GM18517 (cell line): ENCODE results near the gene MAFF.

Experiments
- ATAC-seq: cut with Tn5 transposase; IDR thresholded peaks from one replicate; pipeline ENCODE4 v1.9.1; 2021; ENCODE audit warnings: mild to moderate bottlenecking, moderate library complexity; ENCODE audit not compliant: unreplicated experiment

Gene MAFF

DNA sequence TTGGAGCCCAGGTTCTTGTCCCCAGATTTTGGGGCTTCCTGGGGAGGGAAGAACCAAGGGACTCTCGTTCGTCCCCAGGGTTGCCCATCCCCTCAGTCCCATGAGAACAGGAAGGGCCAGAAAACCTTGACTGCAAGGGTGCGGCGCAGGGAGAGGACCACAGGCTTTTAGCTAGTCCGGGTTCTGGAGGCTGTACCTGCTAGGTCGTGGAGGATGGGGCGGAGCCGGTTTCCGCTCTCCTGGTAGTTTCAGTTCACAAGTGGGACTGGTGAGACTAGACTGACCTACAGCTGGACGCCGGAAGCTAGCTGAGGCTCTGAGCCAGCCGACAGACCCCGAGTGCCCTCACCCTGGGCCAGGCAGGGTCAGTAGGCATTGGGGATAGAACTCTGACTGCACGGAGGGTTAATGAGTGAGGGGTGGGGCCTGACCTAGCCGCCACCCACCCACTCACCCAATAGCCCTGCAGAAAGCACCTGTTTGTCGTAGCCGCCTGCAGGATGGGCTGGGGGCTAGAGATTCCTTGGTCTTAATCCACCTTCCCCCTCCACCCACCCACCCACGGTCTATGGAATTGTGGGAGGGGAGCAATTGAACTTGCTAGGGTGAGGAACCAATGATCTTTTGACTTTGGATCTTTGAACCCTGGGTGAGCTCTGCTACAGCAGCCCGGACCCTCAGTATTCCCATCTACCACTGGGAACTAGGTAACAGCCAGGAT lies 1.5 kb downstream of the MAFF start:
- ATAC-seq, result no peak

DNA sequence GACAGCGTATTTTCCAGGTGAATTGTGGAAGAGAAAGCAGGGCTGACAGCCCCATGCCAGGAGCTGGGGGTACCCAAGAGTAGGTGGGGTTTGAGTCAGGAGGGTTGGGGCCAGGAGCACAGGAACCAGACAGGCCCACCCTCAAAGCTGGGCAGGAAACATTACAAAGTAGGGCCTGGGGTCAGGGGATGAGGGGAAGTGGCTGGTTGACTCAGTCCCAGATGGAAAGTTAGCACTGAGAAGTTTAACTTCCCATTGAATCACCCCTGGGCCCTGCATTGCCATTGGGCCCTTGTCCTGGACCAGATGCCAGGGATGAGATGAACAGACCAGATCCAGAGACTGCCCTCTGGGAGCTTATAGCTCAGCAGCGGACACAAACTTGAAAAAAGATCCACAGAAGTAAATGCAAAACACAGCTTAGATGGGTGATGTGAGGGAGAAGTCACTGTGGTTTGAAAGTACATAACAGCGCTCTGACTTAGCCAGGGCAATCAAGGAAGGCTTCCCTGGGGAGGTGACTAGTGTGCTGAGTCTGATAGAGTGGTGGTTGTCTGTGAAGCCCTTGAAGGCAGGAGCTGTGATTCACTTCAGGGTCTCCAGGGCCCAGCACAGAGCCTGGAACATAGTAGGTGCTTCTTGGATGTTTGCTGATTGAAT lies 2.2 kb downstream of the MAFF start:
- ATAC-seq, result no peak

DNA sequence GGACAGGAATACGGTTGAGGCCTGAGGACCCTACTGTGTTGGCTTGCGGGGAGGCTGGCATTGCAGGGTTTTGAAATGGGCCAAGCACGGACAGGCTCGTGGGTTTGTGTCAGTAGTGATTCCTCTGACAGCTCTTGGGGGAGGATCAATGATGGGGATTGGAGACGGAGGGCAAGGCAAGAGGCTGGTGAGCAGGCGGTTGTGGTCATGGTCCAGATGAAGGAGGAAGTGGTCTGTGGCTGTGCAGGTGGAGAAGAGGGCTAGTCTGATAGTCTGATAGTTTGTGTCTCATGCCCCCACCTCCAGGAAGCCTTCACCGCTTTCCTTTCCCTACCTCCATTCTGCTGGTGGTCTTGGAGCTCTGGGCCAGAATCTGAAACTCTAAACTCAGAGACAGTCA lies 3.0 kb downstream of the MAFF start:
- ATAC-seq, result no peak

DNA sequence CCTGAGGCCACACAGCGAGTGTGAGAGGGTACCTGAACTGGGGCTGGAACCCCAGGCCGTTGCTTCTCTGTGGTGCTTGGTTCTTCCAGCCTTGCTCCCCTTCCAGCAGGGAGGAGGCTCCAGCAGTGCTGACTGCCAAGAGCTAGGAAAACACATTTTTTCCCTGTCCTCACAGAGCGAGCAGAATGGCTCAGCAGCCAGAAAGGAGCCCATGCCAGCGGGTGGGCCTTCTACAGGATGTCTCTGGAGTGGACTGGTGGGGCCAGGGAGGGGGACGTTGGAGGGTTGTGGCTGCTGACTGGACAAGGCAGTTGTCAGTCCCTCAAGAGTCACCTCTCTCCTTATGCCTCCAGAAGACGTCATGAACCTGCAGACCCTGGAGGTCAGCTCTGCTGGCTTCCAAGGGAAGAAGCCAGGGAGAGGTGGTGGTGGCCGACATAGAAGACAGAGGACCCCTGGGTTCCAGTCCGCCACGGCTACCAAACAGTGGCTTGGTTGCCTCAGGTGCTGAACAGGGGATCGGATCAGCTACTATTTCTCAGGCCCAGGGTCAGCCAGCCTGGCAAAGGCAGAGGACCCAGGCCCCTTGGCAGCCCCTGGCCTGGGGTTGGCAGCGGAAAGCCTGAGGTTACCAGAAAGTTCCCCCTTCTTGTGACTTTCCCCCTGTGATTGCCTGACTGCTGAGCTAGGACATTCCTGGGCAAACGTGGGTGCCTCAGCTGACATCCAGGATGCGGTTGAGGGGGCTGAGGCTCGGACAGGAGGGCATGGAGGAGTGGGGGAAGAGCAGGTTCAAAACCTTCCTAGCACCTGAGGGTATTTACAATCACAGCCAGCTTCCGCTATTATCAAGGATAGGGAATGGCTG lies 3.7 kb downstream of the MAFF start:
- no peak for ATAC-seq

DNA sequence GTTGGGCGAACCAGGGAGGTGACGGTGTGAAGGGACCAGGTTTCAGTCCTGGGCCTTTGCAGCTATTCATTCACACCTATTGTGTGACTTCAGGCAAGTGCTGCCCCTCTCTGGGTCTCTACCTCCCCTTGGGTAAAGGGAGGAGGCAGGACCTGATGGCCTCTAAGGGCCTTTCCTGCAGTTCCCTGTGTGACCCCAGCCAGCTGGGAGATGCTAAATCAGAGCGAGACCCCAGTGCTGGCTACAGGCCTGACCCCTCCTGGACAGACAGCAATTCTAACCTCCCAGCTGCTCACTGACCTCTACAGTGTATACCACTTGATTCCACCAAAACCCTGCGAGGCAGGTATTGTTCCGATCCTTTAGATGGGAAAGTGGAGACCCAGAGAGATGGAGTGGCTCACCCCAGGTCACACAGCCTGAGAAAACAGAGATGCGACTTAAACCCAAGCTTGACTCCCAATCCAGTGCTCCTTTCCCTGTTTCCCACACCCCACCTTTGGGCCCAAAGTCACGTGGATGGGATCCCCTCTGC lies 6.2 kb downstream of the MAFF start:
- ATAC-seq, result no peak

DNA sequence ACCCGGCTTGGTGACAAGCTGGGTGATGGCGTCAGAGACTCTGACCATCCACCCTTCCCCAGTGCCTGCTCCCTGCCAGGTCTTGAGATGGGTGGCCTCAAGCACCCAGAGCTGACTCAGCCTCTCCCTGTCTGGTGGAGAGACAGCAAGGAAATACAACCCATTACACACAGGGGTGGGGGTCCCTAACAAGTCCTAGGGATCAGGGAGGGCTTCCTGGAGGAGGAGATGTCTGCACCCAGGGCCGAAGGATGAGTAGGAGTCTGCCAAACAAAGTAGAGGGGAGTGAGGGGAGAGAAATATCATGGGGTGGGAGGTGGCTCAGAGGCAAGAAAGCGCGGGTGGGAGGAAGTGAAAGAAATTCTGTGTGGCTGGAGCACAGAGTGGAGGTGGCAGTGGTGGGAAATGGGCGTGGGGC lies 6.8 kb downstream of the MAFF start:
- no peak for ATAC-seq

DNA sequence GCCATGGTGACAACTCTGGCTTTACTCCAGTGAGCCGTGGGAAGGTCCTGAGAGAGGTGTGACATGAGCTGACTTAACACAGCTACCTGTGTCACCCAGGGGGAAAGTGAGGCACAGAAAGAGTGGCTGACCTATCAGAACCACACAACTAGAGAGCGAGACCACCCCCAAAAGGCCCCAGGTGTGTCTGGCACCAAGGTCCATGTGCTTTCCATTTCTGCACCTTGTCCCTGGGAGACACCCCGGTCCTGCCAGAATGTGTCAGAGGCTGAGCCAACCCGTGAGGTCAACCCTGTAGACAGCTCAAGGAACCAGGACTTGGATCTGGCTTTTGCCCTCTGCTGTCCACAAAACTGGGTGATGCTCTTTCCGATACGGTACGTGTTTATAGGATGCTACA lies 9.8 kb downstream of the MAFF start:
- no peak for ATAC-seq

DNA sequence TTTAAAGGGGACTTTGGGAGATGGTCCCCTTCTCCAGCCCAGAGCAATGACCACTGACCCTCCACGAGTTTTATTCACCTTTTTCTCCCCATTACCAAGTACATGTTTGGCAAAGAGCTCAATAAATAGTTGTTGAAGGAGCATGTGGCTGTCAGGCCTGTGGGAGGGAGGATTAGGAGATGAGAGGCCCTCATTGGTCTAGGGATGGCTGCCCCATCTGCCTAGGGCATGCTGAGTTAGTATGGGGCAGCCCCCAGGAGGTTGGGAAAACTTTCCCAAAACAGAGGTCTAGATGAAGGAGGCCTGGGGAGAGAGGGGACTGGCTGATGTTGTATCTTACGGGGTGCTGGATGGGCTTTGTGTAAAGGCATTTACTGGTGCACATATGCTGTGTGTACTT lies 10.6 kb downstream of the MAFF start:
- ATAC-seq, result no peak

DNA sequence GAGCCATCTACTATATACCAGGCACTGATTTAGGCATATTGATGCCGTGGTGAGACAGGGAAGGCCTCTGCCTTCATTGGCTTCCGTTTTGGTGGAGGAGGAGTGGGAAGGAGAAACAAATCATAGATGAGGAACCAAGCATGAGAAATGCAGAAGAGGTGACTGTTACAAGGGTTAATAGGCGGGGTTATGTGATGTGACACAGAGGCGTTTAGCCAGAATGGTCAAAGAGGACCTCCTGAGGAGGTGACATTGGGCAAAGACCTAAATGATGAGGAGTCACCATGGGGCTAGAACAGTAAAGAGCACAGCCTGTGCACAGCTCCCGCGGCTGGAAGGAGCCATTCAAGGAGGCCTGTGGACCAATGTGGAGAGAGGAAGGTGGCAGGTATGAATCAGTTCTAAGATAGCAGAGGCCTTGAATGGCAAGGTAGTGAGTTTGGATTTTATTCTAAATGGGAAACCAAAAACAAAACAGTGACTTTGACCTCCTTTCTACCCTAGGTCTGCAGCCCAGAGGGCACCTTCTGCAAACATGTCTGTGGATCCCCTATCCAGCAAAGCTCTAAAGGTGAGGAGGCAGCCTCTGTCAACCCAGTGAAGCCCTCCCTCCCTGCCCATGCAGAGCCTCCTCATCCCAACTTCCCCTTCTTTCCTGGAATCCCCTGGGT lies 11.7 kb downstream of the MAFF start:
- no peak for ATAC-seq

DNA sequence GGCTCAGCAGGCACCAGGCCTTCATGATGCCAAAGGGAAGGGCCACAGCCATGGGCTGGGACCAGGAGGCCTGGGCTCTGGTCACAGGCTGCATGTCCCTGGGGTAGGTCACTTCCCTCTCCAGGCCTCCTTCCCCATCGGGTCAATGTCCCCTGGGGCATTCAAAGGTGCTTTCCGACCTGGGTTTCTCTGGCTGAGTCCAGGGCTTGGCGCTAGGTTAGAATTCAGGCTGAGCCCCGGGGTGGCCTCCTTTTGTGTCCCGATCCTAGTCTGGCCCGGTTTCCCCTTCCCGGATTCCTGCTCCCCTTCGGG lies 12.2 kb downstream of the MAFF start:
- no peak for ATAC-seq

DNA sequence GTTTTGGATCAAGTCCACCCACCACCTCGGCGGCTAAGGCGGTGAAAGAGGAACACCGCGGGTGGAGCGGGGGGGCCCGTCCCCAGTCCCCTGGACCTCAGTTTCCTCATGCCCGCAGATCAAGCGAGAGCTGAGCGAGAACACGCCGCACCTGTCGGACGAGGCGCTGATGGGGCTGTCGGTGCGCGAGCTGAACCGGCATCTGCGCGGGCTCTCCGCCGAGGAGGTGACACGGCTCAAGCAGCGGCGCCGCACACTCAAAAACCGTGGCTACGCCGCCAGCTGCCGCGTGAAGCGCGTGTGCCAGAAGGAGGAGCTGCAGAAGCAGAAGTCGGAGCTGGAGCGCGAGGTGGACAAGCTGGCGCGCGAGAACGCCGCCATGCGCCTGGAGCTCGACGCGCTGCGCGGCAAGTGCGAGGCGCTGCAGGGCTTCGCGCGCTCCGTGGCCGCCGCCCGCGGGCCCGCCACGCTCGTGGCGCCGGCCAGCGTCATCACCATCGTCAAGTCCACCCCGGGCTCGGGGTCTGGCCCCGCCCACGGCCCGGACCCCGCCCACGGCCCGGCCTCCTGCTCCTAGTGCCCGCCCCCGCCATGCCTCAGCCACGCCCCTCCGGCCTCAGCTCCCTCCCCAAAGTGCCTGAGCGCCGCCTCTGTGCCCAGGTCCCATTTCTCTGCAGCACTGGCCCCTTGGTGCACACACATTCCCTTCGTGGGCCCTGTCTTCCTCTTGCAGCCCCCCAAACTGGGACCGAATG lies 12.7 kb downstream of the MAFF start:
- ATAC-seq, result no peak

DNA sequence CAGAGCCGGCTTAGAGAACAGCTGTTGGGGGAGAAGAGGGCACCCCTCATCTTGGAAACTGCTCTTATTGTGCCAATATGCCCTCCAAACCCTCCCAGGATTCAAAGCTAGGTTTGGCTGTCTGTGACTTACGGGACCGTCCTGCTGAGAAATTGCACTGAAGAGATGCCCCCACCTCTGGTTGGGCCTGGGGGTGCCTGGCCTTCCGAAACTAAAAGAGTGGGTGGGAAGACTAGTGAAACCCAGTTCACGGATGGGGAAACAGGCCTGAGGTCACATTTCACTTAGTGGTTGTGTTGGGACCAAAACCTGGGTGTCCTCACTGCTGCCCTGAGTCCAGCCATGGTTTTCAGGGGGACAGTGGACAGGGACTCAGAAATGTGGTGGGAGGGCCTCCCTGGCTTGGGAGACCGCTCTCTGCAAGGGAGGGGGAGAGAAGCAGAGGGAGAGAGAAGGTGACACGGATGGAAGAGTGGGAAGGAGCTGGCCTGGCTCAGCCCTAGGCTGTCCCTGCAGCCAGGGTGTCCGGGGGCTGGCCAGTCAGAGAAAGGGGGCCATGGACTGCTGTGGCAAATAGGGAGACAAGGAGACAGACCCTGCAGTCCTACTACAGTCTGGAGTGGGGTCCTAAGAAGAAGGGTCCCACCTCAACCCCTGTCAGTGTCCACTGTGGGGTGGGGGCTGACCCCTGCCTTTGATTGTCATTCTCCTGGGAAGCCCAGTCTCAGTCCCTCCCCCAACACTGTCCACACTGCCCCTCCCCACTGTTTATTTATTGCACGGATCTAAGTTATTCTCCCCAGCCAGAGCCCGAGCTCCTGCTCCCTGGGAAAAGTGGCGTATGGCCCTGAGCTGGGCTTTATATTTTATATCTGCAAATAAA lies 13.6 kb downstream of the MAFF start:
- ATAC-seq, result no peak

DNA sequence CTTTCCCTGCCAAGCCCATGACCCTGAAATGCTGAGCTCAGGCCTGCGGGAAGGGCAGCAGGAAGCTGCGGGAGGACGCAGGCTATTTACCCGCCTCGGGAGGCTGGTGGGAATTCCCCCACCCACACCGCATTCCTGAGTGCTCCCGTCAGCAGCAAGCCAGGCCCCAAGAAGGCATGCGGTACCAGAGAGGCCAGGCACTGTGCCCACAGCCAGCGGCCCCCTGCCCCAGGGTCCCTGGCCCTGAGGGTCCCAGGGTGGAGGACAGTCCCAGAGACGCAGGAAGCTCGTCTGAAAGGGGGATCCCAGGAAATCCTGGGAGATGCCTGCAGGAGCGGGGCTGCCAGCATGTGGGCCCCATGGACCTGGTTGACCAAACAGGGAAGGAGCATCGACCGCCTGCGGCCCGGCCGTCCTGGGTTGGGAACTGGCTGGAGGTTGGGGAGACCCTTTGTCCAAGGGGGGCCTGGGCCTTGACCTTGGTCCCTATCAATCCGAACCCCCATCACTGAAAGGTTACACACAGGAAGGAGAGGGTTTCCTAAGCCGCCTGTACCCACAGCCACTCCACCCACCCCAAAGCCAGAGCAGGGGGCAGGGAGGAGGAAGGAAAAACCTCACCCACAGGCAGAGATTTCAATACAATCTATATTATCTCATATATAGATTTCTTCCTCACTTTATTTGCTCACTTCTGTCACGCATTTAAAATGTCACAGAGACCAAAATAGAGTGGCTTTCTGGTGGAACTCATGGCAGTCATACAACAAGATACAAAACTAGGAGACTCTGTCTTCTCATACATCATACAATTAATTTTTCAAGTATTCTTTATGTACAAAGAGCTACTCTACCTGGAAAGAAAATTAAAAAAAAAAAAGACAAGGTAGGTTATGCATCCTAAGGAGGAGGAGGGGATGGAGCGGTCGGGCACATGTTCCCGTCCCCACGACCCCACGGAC lies 17.1 kb downstream of the MAFF start:
- ATAC-seq, result no peak

DNA sequence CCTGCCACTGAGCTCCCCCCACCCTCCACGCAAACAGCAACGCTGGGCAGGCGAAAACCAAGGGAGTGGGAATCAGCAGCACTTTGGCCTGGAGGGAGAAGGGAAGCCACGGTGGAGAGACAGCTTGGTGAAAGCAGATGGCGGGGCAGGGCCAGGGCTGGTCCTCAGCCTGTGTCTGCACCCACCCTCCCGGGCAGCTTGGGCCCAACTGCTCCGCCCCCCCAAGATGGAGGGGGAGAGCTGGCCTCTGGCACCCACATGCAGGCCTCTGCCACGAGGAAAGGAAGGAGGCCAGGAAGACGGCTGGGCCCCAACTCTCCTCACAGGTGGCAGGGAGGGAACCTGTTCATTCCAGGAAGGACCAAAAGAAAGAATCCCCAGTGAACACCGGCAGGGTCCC lies 17.8 kb downstream of the MAFF start:
- ATAC-seq, result no peak

DNA sequence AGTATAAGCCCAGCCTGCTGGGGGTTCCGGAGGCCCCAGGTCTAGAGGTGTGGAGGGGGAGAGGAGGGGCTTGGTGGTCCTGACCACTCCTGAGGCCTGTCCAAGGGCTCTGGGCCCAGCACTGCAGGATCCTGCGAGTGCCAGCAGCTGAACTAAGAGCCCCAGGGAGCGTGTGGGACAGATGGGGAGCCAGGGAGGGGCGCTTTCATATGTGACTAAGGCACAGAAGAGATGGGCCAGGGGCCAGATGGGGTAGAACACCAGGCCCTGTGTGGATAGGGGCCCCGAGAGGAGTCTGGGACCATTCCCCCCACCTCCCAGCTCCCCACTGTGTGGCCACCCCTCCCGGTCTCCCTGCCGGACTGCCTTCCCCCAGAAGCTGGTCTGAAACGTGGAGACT lies 18.4 kb downstream of the MAFF start:
- no peak for ATAC-seq

DNA sequence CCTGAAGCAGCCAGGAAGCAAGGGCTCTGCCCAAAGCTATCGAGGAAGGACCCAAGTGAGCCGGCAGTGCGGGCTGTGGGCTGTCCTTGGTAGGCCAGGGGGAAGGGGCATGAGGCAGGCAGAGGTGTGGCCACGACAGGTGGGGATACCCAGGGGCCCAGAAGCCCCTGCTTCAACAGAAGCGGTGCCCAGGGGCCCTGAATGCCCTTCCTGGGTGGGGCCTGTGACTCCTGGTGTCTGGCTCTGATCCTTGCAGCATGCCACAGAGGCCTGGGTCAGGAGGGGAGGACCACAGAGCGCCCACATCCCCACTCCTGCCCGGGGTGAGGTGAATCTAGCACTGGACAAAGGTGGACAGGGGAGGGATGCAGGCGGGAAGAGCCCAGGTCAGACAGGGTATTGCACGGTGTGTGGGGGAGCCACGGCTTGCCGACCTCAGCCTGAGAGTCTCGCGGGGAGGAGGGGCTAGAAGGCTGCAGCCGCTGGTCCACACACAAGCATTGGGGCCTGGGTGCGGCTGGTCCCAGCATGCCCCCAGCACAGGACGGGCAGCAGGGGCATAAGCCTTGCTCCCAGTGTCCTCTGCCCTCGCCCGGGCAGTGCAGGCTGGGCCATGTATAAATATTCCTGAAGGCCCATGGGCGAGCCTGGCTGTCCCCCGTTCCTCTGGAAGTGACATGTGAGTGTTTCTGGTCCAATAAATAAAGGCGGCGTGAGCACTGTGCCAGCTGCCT lies 19.0 kb downstream of the MAFF start:
- no peak for ATAC-seq

DNA sequence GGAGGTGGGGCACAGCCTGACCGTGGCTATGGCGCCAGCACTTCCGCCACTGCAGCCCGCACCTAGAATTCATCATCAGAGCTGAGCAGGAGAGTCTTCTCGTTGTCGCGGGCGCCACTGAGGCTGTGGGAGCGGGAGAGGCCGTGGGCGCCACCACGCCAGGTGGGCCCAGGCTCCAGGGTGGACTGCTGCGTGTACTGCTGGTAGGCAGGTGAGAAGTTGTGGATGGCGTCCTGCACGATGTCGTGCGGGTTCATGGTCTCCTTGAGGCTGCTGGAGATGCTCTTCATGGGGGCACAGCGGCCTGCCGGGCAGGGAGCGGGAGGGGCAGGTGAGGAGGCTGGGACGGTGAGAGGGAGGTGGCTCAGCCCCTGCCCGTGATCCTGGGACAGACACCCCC lies 19.6 kb downstream of the MAFF start:
- no peak for ATAC-seq
